GM18507 (cell line): ENCODE measurements around the gene GLB1L3.

ENCODE experiments used
- DNase-seq: peaks from one replicate; pipeline ENCODE4 v3.0.0; 2011; ENCODE audit warnings: low read depth; ENCODE audit not compliant: insufficient read length; ENCODE audit errors: extremely low spot score
- FAIRE-seq: peaks from 2 replicates; lab custom pipeline; 2011; peaks lifted over from hg19 to GRCh38; lab: Jason Lieb, UNC

The GLB1L3 gene

GRCh38 chr11:134356656-134357544, 80.7 kb downstream of the GLB1L3 start:
- FAIRE-seq (no peak), DNase-seq (no peak)

DNA sequence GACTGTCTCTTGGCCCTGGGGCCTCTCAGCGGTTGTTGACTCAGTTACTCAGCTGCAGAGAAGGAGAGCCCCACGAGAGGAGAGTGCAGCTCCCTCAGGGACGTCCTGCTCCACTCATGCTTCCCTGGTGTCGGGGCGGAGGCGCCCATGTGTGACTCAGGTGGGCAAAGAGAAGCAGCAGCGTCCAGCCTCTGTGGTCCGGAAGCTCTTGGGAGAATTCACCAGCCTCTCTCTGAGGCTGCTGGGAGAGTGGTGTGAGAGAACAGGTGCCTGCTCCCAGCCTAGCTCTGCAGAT, 81.3 kb downstream of the GLB1L3 start:
- DNase-seq, result no peak
- no peak for FAIRE-seq

DNA sequence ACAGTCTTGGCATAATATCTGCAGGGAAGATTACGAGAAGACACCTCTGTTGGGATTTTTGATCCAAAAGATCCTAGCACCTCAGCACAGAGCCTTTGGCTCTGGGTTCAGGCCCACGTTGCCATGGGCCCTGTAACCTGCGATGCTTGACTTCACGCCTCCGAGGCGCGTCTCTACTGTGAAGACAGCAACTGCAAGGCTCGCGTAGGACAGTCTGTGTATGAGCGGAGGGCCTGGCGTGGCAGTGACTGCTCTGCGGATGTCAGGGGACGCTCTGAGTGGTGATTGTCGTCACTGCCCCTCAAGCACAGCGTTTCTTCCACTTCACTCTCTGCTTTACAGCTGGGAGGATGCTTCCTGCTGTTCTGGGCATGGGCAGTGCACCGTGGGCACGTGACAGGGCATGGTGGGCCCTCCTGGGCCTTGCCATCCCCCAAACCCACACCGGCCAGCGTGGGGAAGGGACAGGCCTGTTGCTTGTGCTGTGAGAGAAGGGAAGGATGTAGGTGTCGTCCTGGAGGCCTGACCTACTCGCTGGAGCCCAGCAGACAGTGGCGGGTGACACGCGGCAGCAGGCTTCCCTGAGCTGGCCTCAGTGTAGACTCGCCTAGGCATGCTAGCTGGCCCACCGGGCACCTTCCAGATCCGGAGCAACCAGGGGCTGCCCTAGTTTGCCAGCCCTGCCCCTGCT, 82.1 kb downstream of the GLB1L3 start:
- FAIRE-seq, result no peak
- DNase-seq, result no peak

DNA sequence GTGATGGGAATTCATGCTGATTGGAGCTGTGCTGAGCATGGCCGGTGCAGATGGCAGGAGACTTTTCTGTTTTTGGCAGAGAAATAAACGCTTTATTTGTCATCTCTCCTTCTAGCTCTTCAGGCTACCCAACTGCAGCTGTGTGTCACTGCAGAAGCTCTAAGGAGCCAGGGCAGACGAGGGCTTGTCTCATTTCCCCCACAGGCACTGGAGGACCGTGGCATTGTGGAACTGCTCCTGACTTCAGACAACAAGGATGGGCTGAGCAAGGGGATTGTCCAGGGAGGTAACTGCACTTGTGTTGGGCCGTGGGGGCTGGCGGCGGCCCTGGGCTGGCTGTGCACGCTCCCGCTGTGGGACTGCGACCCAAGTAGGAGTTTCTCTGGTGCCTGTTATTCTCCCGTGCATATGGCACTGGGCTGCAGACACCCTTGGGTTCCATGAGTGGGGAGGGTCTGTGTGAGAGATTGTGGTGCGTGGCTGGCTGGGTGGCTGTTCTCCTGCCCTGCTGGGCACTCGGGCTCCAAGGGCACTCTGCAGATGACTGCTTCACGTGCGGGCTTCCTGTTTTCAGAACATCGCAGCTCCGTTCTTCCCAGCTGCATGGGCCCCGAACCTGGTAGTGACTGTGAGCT, 82.8 kb downstream of the GLB1L3 start:
- FAIRE-seq, result no peak
- no peak for DNase-seq

DNA sequence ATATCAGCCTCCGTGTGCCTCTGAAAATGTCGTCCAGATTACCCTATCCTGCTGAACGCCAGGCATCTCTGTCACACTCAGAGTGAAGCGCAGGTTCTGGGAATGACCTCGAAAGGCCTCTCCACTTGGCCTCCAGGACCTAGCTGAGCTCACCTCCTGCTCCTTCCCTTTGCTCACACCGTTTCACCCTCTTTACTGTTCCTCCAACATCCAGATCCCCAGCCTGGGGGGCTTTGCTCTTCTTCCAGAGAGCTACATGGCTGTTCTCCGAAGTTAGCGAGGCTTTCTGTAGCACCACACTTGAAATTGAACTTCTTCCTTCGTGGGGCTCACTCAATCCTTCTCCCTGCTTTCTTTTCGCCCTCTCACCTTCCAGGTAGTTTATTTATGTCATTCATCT, 83.5 kb downstream of the GLB1L3 start:
- DNase-seq, result no peak
- FAIRE-seq, result no peak

- FAIRE-seq, result no peak
- DNase-seq, result peak; percentile 55
These were observed 84.1 kb downstream of the GLB1L3 start for GRCh38 chr11:134360050-134360835.

DNA sequence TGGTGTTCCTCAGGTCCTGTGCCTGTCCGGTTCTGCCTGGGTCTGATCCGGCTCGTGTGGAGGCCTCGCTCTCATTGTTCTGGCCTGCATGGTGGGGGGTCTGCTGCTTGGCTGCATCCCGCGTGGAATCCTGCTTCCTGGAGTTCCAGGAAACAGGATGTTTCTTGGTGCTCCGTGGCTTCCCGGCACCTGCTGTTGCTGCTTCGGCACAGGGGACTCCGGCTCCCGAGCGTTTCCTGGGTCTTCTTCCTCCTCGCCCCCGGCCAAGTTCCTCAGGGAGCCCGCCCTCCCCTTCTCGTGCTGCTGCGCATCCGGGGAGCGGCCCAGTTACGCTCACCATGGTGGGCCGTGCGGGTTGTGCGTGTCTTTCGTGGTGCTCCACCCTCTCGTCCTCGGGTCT, 85.5 kb downstream of the GLB1L3 start:
- no peak for DNase-seq
- FAIRE-seq, result no peak

GRCh38 chr11:134362192-134362901, 86.2 kb downstream of the GLB1L3 start:
- FAIRE-seq (no peak), DNase-seq (no peak)

DNA sequence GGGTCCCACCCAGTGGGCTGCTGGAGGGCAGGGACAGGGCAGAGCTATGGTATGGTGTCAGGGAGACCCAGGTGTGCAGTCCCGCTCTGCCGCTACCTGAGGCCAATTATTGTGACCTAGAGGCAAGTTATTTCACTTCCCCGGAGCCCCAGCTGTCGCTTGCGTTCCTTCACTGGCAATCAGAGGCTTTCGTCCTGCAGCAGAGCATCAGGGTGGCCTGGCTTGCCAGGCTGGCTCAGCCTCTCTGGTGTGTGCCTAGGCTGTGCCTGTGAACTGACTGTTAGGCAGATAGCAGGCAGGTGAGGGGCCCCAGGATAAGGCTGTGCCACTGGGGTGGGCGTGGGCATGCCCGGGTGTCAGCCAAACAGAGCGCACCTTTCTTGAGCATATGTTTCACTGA, 87.0 kb downstream of the GLB1L3 start:
- FAIRE-seq, result no peak
- DNase-seq, result no peak

DNA sequence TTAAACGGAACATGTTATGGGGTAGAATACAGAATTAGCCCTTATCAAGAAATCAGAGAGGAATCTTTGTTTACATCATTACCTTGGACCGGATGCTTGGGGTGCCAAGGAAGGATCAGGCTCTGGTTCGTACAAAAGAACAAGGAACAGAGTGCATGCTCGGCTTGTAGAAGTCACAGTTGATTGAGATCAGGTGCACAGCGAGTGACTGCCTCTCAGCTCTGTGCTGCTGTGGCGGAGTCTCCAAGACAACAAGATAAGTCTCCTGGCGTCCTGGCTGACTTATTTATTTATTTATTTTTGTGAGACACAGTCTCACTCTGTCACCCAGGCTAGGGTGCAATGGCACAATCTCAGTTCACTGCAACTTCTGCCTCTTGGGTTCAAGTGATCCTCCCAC, 87.4 kb downstream of the GLB1L3 start:
- DNase-seq (no peak), FAIRE-seq (no peak)

GRCh38 chr11:134364261-134364660, 88.1 kb downstream of the GLB1L3 start:
- FAIRE-seq (no peak), DNase-seq (no peak)

DNA sequence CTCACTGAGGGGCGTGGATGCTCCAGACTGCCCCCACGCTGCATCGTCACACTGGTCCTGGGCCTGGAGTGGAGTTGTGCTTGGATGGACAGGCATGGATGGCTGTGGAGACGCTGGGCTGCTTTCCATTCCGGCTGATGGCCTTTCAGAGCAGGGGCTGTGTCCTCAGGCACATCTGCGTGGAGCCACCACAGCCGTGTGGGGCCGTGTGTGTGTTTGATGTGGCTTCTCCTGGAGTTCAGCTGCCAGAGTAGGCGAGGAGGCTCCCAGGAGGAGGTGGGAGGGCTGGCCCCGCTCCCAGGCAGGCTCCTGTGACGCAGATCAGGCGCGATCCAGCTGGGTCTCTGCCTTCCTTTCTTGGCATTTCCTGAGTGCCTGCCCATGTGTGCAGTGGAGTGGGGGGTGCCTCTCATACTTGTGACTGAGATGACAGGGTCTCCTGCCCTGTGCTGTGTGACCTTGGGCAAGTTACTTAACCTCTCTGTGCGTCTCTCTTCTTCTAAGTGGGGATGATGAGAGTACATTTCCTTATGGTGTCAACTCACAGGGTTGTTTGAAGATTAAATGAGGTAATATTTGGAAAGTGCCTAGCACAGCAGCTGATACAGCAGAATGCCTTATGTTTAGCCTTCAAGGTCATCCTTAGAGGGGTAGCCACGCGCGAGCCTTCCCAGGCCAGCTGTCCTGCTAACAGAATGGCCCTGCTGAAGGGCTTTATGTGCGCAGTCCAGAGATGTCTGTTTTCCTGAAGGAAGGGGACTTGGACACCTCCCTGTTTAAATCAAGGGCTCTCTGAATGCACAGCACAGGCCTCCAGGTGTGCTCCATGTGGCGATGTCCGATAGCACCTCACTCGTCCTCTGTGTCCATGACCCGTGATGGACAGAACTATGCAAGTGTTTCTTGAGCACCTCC, 89.1 kb downstream of the GLB1L3 start:
- FAIRE-seq (no peak), DNase-seq (no peak)

GRCh38 chr11:134366254-134366653, 90.1 kb downstream of the GLB1L3 start:
- FAIRE-seq, result no peak
- DNase-seq, result no peak

GRCh38 chr11:134367781-134368180, 91.6 kb downstream of the GLB1L3 start:
- DNase-seq (no peak), FAIRE-seq (no peak)
